Measurements from ENCODE around the gene IQGAP3. TPM values are rescaled to one million over a fixed set of nuclear protein-coding genes. Genes with fewer than 3 reads are reported as not detected.
"Not testable (repeated sequence)": the region's sequence is repeated elsewhere in the genome, so short reads cannot be mapped to it uniquely, and the experiment has no call there.

IQGAP3 gene
- total and polyA plus RNA-seq, 2 donors (not counting 1 experiment from before 2014, with no cell fraction given): 0.07 to 0.12 TPM

DNA sequence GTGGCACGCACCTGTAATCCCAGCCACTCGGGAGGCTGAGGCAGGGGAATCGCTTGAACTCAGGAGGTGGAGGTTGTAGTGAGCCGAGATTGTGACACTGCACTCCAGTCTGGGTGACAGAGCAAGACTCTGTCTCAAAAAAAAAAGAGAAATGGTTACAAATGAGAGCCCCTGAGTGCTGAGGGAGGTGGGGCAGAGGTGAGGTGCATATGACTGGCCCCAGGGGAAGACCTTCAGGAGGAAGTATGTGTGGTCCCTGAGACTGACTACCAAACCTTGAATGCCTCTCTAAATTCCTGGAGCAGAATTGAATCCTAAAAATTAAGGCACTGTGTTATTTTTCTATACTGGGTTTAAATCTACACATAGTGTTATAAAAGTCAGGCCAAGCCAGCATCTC lies 35.0 kb upstream of the IQGAP3 start:
- not testable (repeated sequence) for H3K9ac ChIP-seq (ENCODE audit: low read length); H3K36me3 ChIP-seq (replicated peaks in 1 of 2; ENCODE audit: control extremely low read depth in 1 of 2, control insufficient read depth in 1 of 2, extremely low read depth in 1 of 2, insufficient read depth in 2 of 2, low read length in 1 of 2); H3K9me3 Mint-ChIP-seq (ENCODE audit: insufficient read depth); H4K20me1 ChIP-seq (ENCODE audit: control insufficient read depth, insufficient read depth, low read length, poor library complexity, severe bottlenecking); H3K9me3 ChIP-seq (ENCODE audit: control extremely low read depth in 1 of 3, control insufficient read depth in 2 of 3, insufficient read depth in 1 of 3, low read length in 2 of 3); H2AFZ ChIP-seq (ENCODE audit: insufficient read depth, low read depth, low read length, poor library complexity, severe bottlenecking); H3K27me3 ChIP-seq (replicated peaks in 1 of 4; ENCODE audit: control extremely low read depth in 1 of 4, control insufficient read depth in 3 of 4, insufficient read depth in 4 of 4, low read length in 3 of 4); H3K27me3 Mint-ChIP-seq
- intact Hi-C loops (cut with micrococcal nuclease): loop anchor here (5.0 kb wide), 1 partner anchor 35 kb away; the partner anchor contains the start of gene IQGAP3
- ATAC-seq (ENCODE audit: low read depth): peak; percentile 83
- WGBS (ENCODE audit: insufficient coverage): 41% methylated on average over 4 of the region's 4 CpGs
- Histone ChIP-seq H3K4me2 (replicated peaks; ENCODE audit: low read depth, low read length, poor library complexity, severe bottlenecking) (peak overlapping the region; percentile 59), H3K79me2 (ENCODE audit: control insufficient read depth, insufficient read depth, low read length) (peaks cover 14% of the 10 kb centered on the region), H3K4me1 (ENCODE audit: control insufficient read depth in 2 of 2, insufficient read depth in 2 of 2, low read length in 2 of 2) (peaks cover 26 to 32% of the 10 kb centered on the region in 2 donors), H3K4me3 (ENCODE audit: control extremely low read depth in 1 of 5, extremely low read depth in 1 of 5, insufficient read depth in 1 of 5, low read depth in 2 of 5, low read length in 4 of 5) (peak overlapping the region in 1 of 5 experiments; percentile 11), H3K27ac (ENCODE audit: low read length in 2 of 2) (peak overlapping the region; percentile 45 to 51)
- DNase-seq: peak; percentile 85
- ChIA-PET CTCF (interaction anchor here (2.0 to 7.8 kb wide), 10 partner anchors 10 to 223 kb away, joined by 9 to 126 read pairs (median 32); partner anchors contain the start of genes GPATCH4, NAXE and TTC24), POLR2A (interaction anchor here (0.7 to 1.3 kb wide), 3 partner anchors 28 to 102 kb away, joined by 3 to 6 read pairs (median 6); partner anchors contain the start of gene TTC24)
- Mint-ChIP-seq H3K4me3 (peak overlapping the region; percentile 63), H3K4me1 (peaks cover 30% of the 10 kb centered on the region), H3K27ac (peak overlapping the region; percentile 62)

DNA sequence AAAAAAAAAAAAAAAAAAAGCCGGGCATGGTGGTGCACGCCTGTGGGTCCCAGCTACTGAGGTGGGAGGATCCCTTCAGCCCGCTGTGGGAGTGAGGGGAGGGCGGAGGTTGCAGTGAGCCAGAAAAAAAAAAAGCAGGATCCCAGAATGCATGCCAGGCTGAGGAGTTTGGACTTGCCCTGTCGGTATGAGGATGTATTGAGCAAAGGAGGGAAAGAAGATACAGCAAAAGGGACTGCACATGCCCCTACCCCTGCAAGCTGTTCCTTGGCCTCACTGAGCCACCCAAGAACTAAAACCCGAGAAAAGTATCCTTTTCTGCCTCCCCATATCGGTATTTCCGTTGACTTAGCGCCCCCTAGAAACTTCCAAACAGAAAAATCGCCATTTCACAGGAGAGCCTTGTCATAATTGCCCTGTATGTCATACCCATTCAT lies 30.2 kb upstream of the IQGAP3 start:
- ATAC-seq (ENCODE audit: low read depth): no peak
- no peaks in the 10 kb centered on the region for H3K27me3 Mint-ChIP-seq
- intact Hi-C loops (cut with micrococcal nuclease): no loop called here
- DNase-seq: no peak
- no peak for TF ChIP-seq EZH2 (IDR thresholded peaks at IDR 0.05; ENCODE audit: borderline replicate concordance, insufficient read depth, low read depth, low read length, poor library complexity, severe bottlenecking)
- TF ChIP-seq, protein P1, sequence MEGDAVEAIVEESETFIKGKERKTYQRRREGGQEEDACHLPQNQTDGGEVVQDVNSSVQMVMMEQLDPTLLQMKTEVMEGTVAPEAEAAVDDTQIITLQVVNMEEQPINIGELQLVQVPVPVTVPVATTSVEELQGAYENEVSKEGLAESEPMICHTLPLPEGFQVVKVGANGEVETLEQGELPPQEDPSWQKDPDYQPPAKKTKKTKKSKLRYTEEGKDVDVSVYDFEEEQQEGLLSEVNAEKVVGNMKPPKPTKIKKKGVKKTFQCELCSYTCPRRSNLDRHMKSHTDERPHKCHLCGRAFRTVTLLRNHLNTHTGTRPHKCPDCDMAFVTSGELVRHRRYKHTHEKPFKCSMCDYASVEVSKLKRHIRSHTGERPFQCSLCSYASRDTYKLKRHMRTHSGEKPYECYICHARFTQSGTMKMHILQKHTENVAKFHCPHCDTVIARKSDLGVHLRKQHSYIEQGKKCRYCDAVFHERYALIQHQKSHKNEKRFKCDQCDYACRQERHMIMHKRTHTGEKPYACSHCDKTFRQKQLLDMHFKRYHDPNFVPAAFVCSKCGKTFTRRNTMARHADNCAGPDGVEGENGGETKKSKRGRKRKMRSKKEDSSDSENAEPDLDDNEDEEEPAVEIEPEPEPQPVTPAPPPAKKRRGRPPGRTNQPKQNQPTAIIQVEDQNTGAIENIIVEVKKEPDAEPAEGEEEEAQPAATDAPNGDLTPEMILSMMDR (IDR thresholded peaks at IDR 0.05): peak; percentile 30
- no peak overlapping the region for H3K4me3 ChIP-seq (ENCODE audit: control extremely low read depth in 1 of 5, extremely low read depth in 1 of 5, insufficient read depth in 1 of 5, low read depth in 2 of 5, low read length in 4 of 5)
- H3K27ac ChIP-seq (ENCODE audit: low read length in 2 of 2): no peak overlapping the region
- peak overlapping the region; percentile 63 for H3K4me3 Mint-ChIP-seq
- peak overlapping the region; percentile 95 for H3K4me2 ChIP-seq (replicated peaks; ENCODE audit: low read depth, low read length, poor library complexity, severe bottlenecking)
- WGBS (ENCODE audit: insufficient coverage): 43% methylated on average over 9 of the region's 10 CpGs
- H3K27ac Mint-ChIP-seq: peak overlapping the region; percentile 53
- H3K9me3 ChIP-seq (ENCODE audit: control extremely low read depth in 1 of 3, control insufficient read depth in 2 of 3, insufficient read depth in 1 of 3, low read length in 2 of 3): no peaks in the 10 kb centered on the region
- no peaks in the 10 kb centered on the region for H3K9me3 Mint-ChIP-seq (ENCODE audit: insufficient read depth)
- H3K79me2 ChIP-seq (ENCODE audit: control insufficient read depth, insufficient read depth, low read length): peaks cover 37% of the 10 kb centered on the region
- peaks cover 0 to 15% of the 10 kb centered on the region in 2 experiments for H3K36me3 ChIP-seq (replicated peaks in 1 of 2; ENCODE audit: control extremely low read depth in 1 of 2, control insufficient read depth in 1 of 2, extremely low read depth in 1 of 2, insufficient read depth in 2 of 2, low read length in 1 of 2)
- H3K27me3 ChIP-seq (replicated peaks in 1 of 4; ENCODE audit: control extremely low read depth in 1 of 4, control insufficient read depth in 3 of 4, insufficient read depth in 4 of 4, low read length in 3 of 4): no peaks in the 10 kb centered on the region
- H3K4me1 Mint-ChIP-seq: peaks cover 46% of the 10 kb centered on the region
- peaks cover 31 to 38% of the 10 kb centered on the region in 2 donors for H3K4me1 ChIP-seq (ENCODE audit: control insufficient read depth in 2 of 2, insufficient read depth in 2 of 2, low read length in 2 of 2)
- H4K20me1 ChIP-seq (ENCODE audit: control insufficient read depth, insufficient read depth, low read length, poor library complexity, severe bottlenecking): no peaks in the 10 kb centered on the region
- H2AFZ ChIP-seq (ENCODE audit: insufficient read depth, low read depth, low read length, poor library complexity, severe bottlenecking): no peak overlapping the region
- H3K9ac ChIP-seq (ENCODE audit: low read length): no peak overlapping the region
- ChIA-PET POLR2A (interaction anchor here (0.7 to 2.2 kb wide), 4 partner anchors 10 to 141 kb away, joined by 3 to 8 read pairs (median 4); partner anchors contain the start of gene NAXE), CTCF (interaction anchor here (0.7 to 6.1 kb wide), 6 partner anchors 10 to 117 kb away, joined by 3 to 37 read pairs (median 6); partner anchors contain the start of genes MEF2D and NAXE)
